ENCODE results near the gene EXOC3L2.

EXOC3L2 gene

GRCh38 chr19:45169602-45170001, 75.6 kb downstream of the EXOC3L2 start:
- H3K9me2 ChIP-seq (replicated peaks; ENCODE audit: insufficient read depth, low read length) = no peaks in the 10 kb centered on the region
- no peak overlapping the region for H3K4me3 ChIP-seq (ENCODE audit: insufficient read depth, low read length, poor library complexity, severe bottlenecking)
- H3K9ac ChIP-seq (ENCODE audit: low read length) = no peak overlapping the region
- H4K20me1 ChIP-seq (ENCODE audit: low read depth, low read length) = no peaks in the 10 kb centered on the region
- no peaks in the 10 kb centered on the region for H3K27me3 ChIP-seq (ENCODE audit: low read length)
- H3K79me2 ChIP-seq (ENCODE audit: insufficient read depth, low read length) = no peaks in the 10 kb centered on the region
- H3K4me2 ChIP-seq (ENCODE audit: low read depth, low read length, poor library complexity, severe bottlenecking) = no peak overlapping the region
- TF ChIP-seq CTCF (IDR thresholded peaks at IDR 0.05; ENCODE audit: insufficient read depth, low read length, poor library complexity, severe bottlenecking) = no peak
- TF ChIP-seq EZH2phosphoT487 (conservative IDR thresholded peaks at IDR 0.05; ENCODE audit: low read length) = no peak
- H3K9me3 ChIP-seq (ENCODE audit: insufficient read depth, low read length) = no peaks in the 10 kb centered on the region
- no peak overlapping the region for H3K27ac ChIP-seq (ENCODE audit: low read depth, low read length)
- H3F3A ChIP-seq (ENCODE audit: insufficient read depth) = no peaks in the 10 kb centered on the region
- H3K36me3 ChIP-seq (ENCODE audit: low read length) = no peaks in the 10 kb centered on the region
- H2AFZ ChIP-seq (ENCODE audit: low read depth, low read length, severe bottlenecking) = no peak overlapping the region

- Histone ChIP-seq H3K36me3 (ENCODE audit: low read length) (no peaks in the 10 kb centered on the region), H3K9ac (ENCODE audit: low read length) (no peak overlapping the region), H3K79me2 (ENCODE audit: insufficient read depth, low read length) (no peaks in the 10 kb centered on the region), H3K9me2 (replicated peaks; ENCODE audit: insufficient read depth, low read length) (no peaks in the 10 kb centered on the region), H3K27me3 (ENCODE audit: low read length) (no peaks in the 10 kb centered on the region), H3F3A (ENCODE audit: insufficient read depth) (no peaks in the 10 kb centered on the region), H3K4me2 (ENCODE audit: low read depth, low read length, poor library complexity, severe bottlenecking) (no peak overlapping the region), H4K20me1 (ENCODE audit: low read depth, low read length) (no peaks in the 10 kb centered on the region), H2AFZ (ENCODE audit: low read depth, low read length, severe bottlenecking) (no peak overlapping the region), H3K27ac (ENCODE audit: low read depth, low read length) (no peak overlapping the region), H3K4me3 (ENCODE audit: insufficient read depth, low read length, poor library complexity, severe bottlenecking) (no peak overlapping the region), H3K9me3 (ENCODE audit: insufficient read depth, low read length) (no peaks in the 10 kb centered on the region)
- TF ChIP-seq CTCF (IDR thresholded peaks at IDR 0.05; ENCODE audit: insufficient read depth, low read length, poor library complexity, severe bottlenecking) (no peak), EZH2phosphoT487 (conservative IDR thresholded peaks at IDR 0.05; ENCODE audit: low read length) (no peak)
Observed at GRCh38 chr19:45168767-45169351, 76.3 kb downstream of the EXOC3L2 start.

GRCh38 chr19:45166723-45167252, 78.4 kb downstream of the EXOC3L2 start:
- no peaks in the 10 kb centered on the region for H3K36me3 ChIP-seq (ENCODE audit: low read length)
- H4K20me1 ChIP-seq (ENCODE audit: low read depth, low read length) = no peaks in the 10 kb centered on the region
- no peak overlapping the region for H3K27ac ChIP-seq (ENCODE audit: low read depth, low read length)
- H3K79me2 ChIP-seq (ENCODE audit: insufficient read depth, low read length) = no peaks in the 10 kb centered on the region
- H3K9me2 ChIP-seq (replicated peaks; ENCODE audit: insufficient read depth, low read length) = no peaks in the 10 kb centered on the region
- H3K9ac ChIP-seq (ENCODE audit: low read length) = no peak overlapping the region
- H3K4me3 ChIP-seq (ENCODE audit: insufficient read depth, low read length, poor library complexity, severe bottlenecking) = no peak overlapping the region
- no peak for TF ChIP-seq EZH2phosphoT487 (conservative IDR thresholded peaks at IDR 0.05; ENCODE audit: low read length)
- no peak for TF ChIP-seq CTCF (IDR thresholded peaks at IDR 0.05; ENCODE audit: insufficient read depth, low read length, poor library complexity, severe bottlenecking)
- H3F3A ChIP-seq (ENCODE audit: insufficient read depth) = no peaks in the 10 kb centered on the region
- no peak overlapping the region for H3K4me2 ChIP-seq (ENCODE audit: low read depth, low read length, poor library complexity, severe bottlenecking)
- H2AFZ ChIP-seq (ENCODE audit: low read depth, low read length, severe bottlenecking) = no peak overlapping the region
- no peaks in the 10 kb centered on the region for H3K27me3 ChIP-seq (ENCODE audit: low read length)
- H3K9me3 ChIP-seq (ENCODE audit: insufficient read depth, low read length) = no peaks in the 10 kb centered on the region

Measured in SU-DHL-6 (cell line).